HCT116 (cell line): ENCODE measurements around the gene PRSS33. TPM values are rescaled to one million over a fixed set of nuclear protein-coding genes. Genes with fewer than 3 reads are reported as not detected.

ENCODE experiments used
- ATAC-seq: fragments of 200-7000 bp; cut with Tn5 transposase; 2 replicates; pipeline ENCODE4 v1.9.1; 2020; ENCODE audit warnings: mild to moderate bottlenecking, moderate library complexity
- BruUV-seq: library from RNA; stranded (reverse); fragments of 400-500 nt; replicated peaks from 2 replicates; lab custom pipeline; 2021; lab: Mats Ljungman, UMichigan
- CTCF ChIA-PET: fragments of 300-600 bp; sonication (Branson Sonifier 250); formaldehyde crosslinking; loops from one replicate; lab custom pipeline; 2021; ENCODE audit warnings: antibody characterized with exemption; lab: Charles Lee
- POLR2A ChIA-PET: fragments of 300-600, 350-600 bp; sonication (Branson Sonifier 250); formaldehyde crosslinking; loops from one replicate; lab custom pipeline; 2021; ENCODE audit warnings: antibody characterized with exemption; lab: Charles Lee
- RAD21 ChIA-PET, 2 experiments: fragments of 300-600 bp; sonication (Branson Sonifier 250); formaldehyde crosslinking; loops; one replicate each; lab custom pipeline; 2023; ENCODE audit warnings: low total read pairs in 2 of 2; ENCODE audit not compliant: uncharacterized antibody in 2 of 2, unreplicated experiment in 2 of 2, low non-redundant PET in 1 of 2; lab: Charles Lee
- DNase-seq: peaks from one replicate; pipeline ENCODE4 v3.0.0-alpha.2; 2010; ENCODE audit warnings: low read depth, low spot score
- H2AFZ ChIP-seq: fragments of 200-600 bp; shearing (Covaris generic), sonication (generic); 2 replicates; pipeline ENCODE4 v1.6.1; 2017; ENCODE audit warnings: low read depth, mixed run types, mixed read lengths, antibody characterized with exemption, low read length; ENCODE audit not compliant: poor library complexity, severe bottlenecking
- H3K27ac ChIP-seq: 2 replicates; pipeline ENCODE4 v1.5.1; 2012; ENCODE audit warnings: low read depth, low read length
- H3K27me3 ChIP-seq: fragments of 200-600 bp; sonication (generic); 2 replicates; pipeline ENCODE4 v1.6.1; 2016; ENCODE audit warnings: mixed run types, low read length, mixed read lengths; ENCODE audit not compliant: insufficient read depth
- H3K36me3 ChIP-seq, 2 experiments: fragments of 200-500 bp in 1 of 2; fragments of 200-600 bp in 1 of 2; sonication (Bioruptor generic) in 1 of 2; sonication (generic) in 1 of 2; 2 replicates each; pipeline versions ENCODE4 v1.5.1 to v1.6.1; 2014 to 2016; ENCODE audit warnings: low read length in 2 of 2, inconsistent platforms in 1 of 2, mixed read lengths in 1 of 2, mixed run types in 1 of 2; ENCODE audit not compliant: insufficient read depth in 2 of 2, control insufficient read depth in 1 of 2
- H3K4me1 ChIP-seq, 2 experiments: fragments of 200-600 bp in 1 of 2; sonication (generic) in 1 of 2; 2 replicates each; pipeline versions ENCODE4 v1.5.1 to v1.6.1; 2012 to 2017; ENCODE audit warnings: low read length in 2 of 2, inconsistent platforms in 1 of 2, mild to moderate bottlenecking in 1 of 2, mixed read lengths in 1 of 2, mixed run types in 1 of 2, moderate library complexity in 1 of 2; ENCODE audit not compliant: insufficient read depth in 2 of 2, control insufficient read depth in 1 of 2
- H3K4me2 ChIP-seq: fragments of 200-600 bp; sonication (generic); 2 replicates; pipeline ENCODE4 v1.6.1; 2017; ENCODE audit warnings: mixed run types, low read length, mixed read lengths
- H3K4me3 ChIP-seq, 2 experiments: fragments of 200-600 bp in 1 of 2; sonication (generic) in 1 of 2; replicated peaks in 1 of 2; 2 replicates each; pipeline ENCODE4 v1.5.1; 2011 to 2016; ENCODE audit warnings: low read length in 2 of 2, control low read depth in 1 of 2, low read depth in 1 of 2, mild to moderate bottlenecking in 1 of 2, mixed read lengths in 1 of 2, mixed run types in 1 of 2
- H3K79me2 ChIP-seq: fragments of 200-600 bp; sonication (generic); 2 replicates; pipeline ENCODE4 v1.6.1; 2017; ENCODE audit warnings: mild to moderate bottlenecking, mixed run types, low read length, moderate library complexity, mixed read lengths; ENCODE audit not compliant: insufficient read depth
- H3K9ac ChIP-seq: fragments of 200-600 bp; sonication (generic); 2 replicates; pipeline ENCODE4 v1.6.1; 2016; ENCODE audit warnings: low read length, mixed read lengths
- H3K9me2 ChIP-seq: fragments of 200-600 bp; sonication (generic), shearing (Covaris generic); 2 replicates; pipeline ENCODE4 v1.6.1; 2017; ENCODE audit warnings: mixed run types, mild to moderate bottlenecking, moderate library complexity; ENCODE audit not compliant: insufficient read depth
- H3K9me3 ChIP-seq, 2 experiments: fragments of 200-500 bp in 1 of 2; fragments of 200-600 bp in 1 of 2; sonication (Bioruptor generic) in 1 of 2; sonication (generic) in 1 of 2; 2 replicates each; pipeline ENCODE4 v1.6.1; 2014 to 2017; ENCODE audit warnings: low read length in 2 of 2, mixed read lengths in 2 of 2, inconsistent platforms in 1 of 2, low read depth in 1 of 2, mild to moderate bottlenecking in 1 of 2, mixed run types in 1 of 2, moderate library complexity in 1 of 2; ENCODE audit not compliant: control insufficient read depth in 1 of 2, insufficient read depth in 1 of 2
- H4K20me1 ChIP-seq: fragments of 200-600 bp; sonication (generic), shearing (Covaris generic); 2 replicates; pipeline ENCODE4 v1.6.1; 2017; ENCODE audit warnings: mixed run types, mild to moderate bottlenecking, moderate library complexity; ENCODE audit not compliant: insufficient read depth
- ATF3 ChIP-seq: IDR thresholded peaks from 2 replicates; pipeline ENCODE4 v1.6.1; 2012
- CBX3 ChIP-seq: IDR thresholded peaks from 2 replicates; pipeline ENCODE4 v1.6.1; 2012; ENCODE audit warnings: low read depth
- CEBPB ChIP-seq: IDR thresholded peaks from 2 replicates; pipeline ENCODE4 v1.6.1; 2012; ENCODE audit warnings: low read depth
- CTCF ChIP-seq, 3 experiments: fragments of 200-600 bp in 1 of 3; sonication (generic) in 1 of 3; IDR thresholded peaks in 2 of 3; conservative IDR thresholded peaks in 1 of 3; 2 replicates each; pipeline ENCODE4 v1.5.1; 2012 to 2017; ENCODE audit warnings: low read depth in 2 of 3, low read length in 2 of 3, antibody characterized with exemption in 1 of 3, borderline replicate concordance in 1 of 3, control low read depth in 1 of 3, mild to moderate bottlenecking in 1 of 3, mixed read lengths in 1 of 3, mixed run types in 1 of 3, moderate library complexity in 1 of 3; ENCODE audit not compliant: insufficient read depth in 1 of 3
- EGR1 ChIP-seq: IDR thresholded peaks from 2 replicates; pipeline ENCODE4 v1.6.1; 2012; ENCODE audit warnings: low read depth
- ELF1 ChIP-seq: IDR thresholded peaks from 2 replicates; pipeline ENCODE4 v1.6.1; 2012; ENCODE audit warnings: low read depth, borderline replicate concordance
- EZH2phosphoT487 ChIP-seq: fragments of 200-600 bp; IDR thresholded peaks from 2 replicates; pipeline ENCODE4 v1.6.1; 2018; ENCODE audit warnings: antibody characterized with exemption, borderline replicate concordance
- FOSL1 ChIP-seq: IDR thresholded peaks from 2 replicates; pipeline ENCODE4 v1.6.1; 2012; ENCODE audit warnings: low read depth
- POLR2A ChIP-seq: IDR thresholded peaks from 2 replicates; pipeline ENCODE4 v1.7.0; 2011; ENCODE audit warnings: borderline replicate concordance; ENCODE audit not compliant: insufficient read depth, insufficient read length; ENCODE audit errors: extremely low read depth
- POLR2AphosphoS5 ChIP-seq: IDR thresholded peaks from 2 replicates; pipeline ENCODE4 v1.6.1; 2011; ENCODE audit warnings: mild to moderate bottlenecking, low read depth, low read length, moderate library complexity
- RAD21 ChIP-seq: IDR thresholded peaks from 2 replicates; pipeline ENCODE4 v1.6.1; 2012; ENCODE audit warnings: low read depth, mild to moderate bottlenecking
- REST ChIP-seq: IDR thresholded peaks from 2 replicates; pipeline ENCODE4 v1.6.1; 2012; ENCODE audit warnings: low read depth
- SIN3A ChIP-seq: IDR thresholded peaks from 2 replicates; pipeline ENCODE4 v1.6.1; 2012; ENCODE audit warnings: low read depth
- SP1 ChIP-seq: IDR thresholded peaks from 2 replicates; pipeline ENCODE4 v1.6.1; 2012; ENCODE audit warnings: low read depth
- SRF ChIP-seq: IDR thresholded peaks from 2 replicates; pipeline ENCODE4 v1.6.1; 2012; ENCODE audit warnings: low read depth
- YY1 ChIP-seq: IDR thresholded peaks from 2 replicates; pipeline ENCODE4 v1.6.1; 2011; ENCODE audit warnings: low read length, low read depth, moderate library complexity, mild to moderate bottlenecking; ENCODE audit not compliant: insufficient replicate concordance; ENCODE audit errors: extremely low read depth
- ZBTB33 ChIP-seq: IDR thresholded peaks from 2 replicates; pipeline ENCODE4 v1.6.1; 2011; ENCODE audit warnings: mild to moderate bottlenecking, low read length, moderate library complexity; ENCODE audit not compliant: insufficient replicate concordance; ENCODE audit errors: extremely low read depth
- intact Hi-C: fragments of 100-400 bp; cut with micrococcal nuclease; formaldehyde crosslinking; loops from 2 replicates; pipeline ENCODE4 v1.10.0; 2022
- total RNA-seq: library from RNA; stranded (reverse); gene quantifications from one replicate; pipeline ENCODE4 v1.2.1, GENCODE V29; 2021; ENCODE audit not compliant: unreplicated experiment

Gene PRSS33
- total RNA-seq, 1 experiment from 2014 or later = not detected

GRCh38 chr16:2775765-2776499 is 11.4 kb downstream of the PRSS33 start (continued):
- TF ChIP-seq REST (no peak), ZBTB33 (no peak)

- Histone ChIP-seq H3K27me3 (no peaks in the 10 kb centered on the region), H3K79me2 (peaks cover 66% of the 10 kb centered on the region), H3K36me3 (peaks cover 15 to 36% of the 10 kb centered on the region in 2 experiments), H3K4me1 (peaks cover 11 to 37% of the 10 kb centered on the region in 2 experiments), H2AFZ (no peak overlapping the region), H3K9me3 (no peaks in the 10 kb centered on the region), H4K20me1 (no peaks in the 10 kb centered on the region; the same call in 1 of the 2 replicates), H3K4me3 (no peak overlapping the region; a peak in 1 of 4 replicates), H3K9ac (peak overlapping the region; percentile 91; the same call in 1 of the 2 replicates), H3K4me2 (peak overlapping the region; percentile 78), H3K9me2 (no peaks in the 10 kb centered on the region), H3K27ac (no peak overlapping the region)
- intact Hi-C loops = no loop called here
- no TSS peak for BruUV-seq
- ATAC-seq (no peak), DNase-seq (no peak)
- ChIA-PET CTCF (no interaction called here), POLR2A (interaction anchor here (1.0 kb wide), 1 partner anchor 11 kb away, joined by 3 read pairs; no protein-coding TSS in a partner anchor), RAD21 (no interaction called here)
- TF ChIP-seq YY1 (no peak), CEBPB (no peak), SRF (no peak), POLR2AphosphoS5 (no peak), FOSL1 (no peak), EGR1 (no peak), ELF1 (no peak), EZH2phosphoT487 (no peak), SP1 (no peak), ATF3 (no peak), CTCF (IDR thresholded peaks at IDR 0.05 in 2 of 3, conservative IDR thresholded peaks at IDR 0.05 in 1 of 3; ENCODE audit: borderline replicate concordance in 1 of 3, insufficient read depth in 1 of 3, low read depth in 2 of 3, low read length in 2 of 3) (no peak), CBX3 (no peak), SIN3A (no peak), RAD21 (no peak), POLR2A (no peak)
Measured at GRCh38 chr16:2775131-2775716, 12.1 kb downstream of the PRSS33 start.
